ENCODE data around the gene NRP1.
A peak's percentile ranks its signal among the peaks of the same experiment; 100 is the strongest.

Gene NRP1

DNA sequence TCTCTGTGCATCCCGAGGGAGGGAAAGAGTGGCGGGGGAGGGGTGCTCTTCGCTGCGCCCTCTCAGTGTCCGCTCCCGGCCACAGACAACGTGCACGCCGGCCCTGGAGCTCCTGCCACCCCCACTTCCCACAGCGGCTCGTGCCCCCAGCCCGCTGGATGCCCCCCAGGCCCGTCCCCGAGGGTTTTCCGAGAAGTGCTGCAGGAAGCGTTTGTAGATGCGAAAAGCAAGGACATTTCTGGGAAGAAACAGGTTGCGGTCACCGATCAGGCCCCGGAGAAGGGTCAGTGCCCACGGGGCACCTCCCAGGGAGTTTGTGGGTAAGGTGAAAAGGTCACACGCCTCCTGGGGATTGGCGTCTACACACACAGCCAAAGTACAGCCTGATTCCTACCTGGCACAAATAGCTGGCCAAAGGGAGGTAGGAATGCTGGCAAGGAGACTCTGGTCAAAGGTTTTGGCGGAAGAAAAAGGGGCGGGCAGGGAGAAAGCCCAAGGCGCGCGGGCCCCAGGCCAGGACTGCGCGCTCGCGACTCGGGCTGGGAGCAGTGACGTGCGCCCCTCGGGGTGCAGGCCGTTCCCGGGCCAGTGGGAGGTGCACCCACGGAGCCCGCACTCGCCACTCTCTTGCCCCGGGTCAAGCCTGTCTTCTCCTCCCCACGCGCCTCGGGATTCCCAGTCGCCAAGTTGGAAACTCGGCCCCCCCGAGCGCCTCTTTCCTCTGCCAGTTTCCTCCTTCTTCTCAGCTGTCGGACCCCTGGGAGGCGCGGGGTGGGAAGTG lies 1.5 kb upstream of the NRP1 start:
- Histone ChIP-seq H3K36me3 (ENCODE audit: control insufficient read depth in 1 of 2, insufficient read depth in 2 of 2, low read length in 2 of 2) (no peaks in the 10 kb centered on the region), H3K18ac (ENCODE audit: low read length) (peak overlapping the region; percentile 96), H4K8ac (ENCODE audit: low read depth, low read length) (peak overlapping the region; percentile 70), H3K4ac (ENCODE audit: low read depth, low read length) (peak overlapping the region; percentile 35), H3K4me1 (ENCODE audit: control insufficient read depth in 1 of 2, insufficient read depth in 2 of 2, low read length in 2 of 2) (peaks cover 4 to 7% of the 10 kb centered on the region in 2 experiments), H3K4me2 (ENCODE audit: low read length) (peak overlapping the region; percentile 98), H3K4me3 (ENCODE audit: low read depth, low read length) (peak overlapping the region; percentile 81), H3K9ac (ENCODE audit: low read length) (peak overlapping the region; percentile 5), H2BK12ac (ENCODE audit: low read length) (peak overlapping the region; percentile 27), H2BK5ac (ENCODE audit: low read depth, low read length, poor library complexity) (peak overlapping the region; percentile 89), H4K91ac (ENCODE audit: low read depth, low read length) (peak overlapping the region; percentile 58), H2AFZ (ENCODE audit: insufficient read depth, low read length, poor library complexity) (peak overlapping the region; percentile 58), H3K79me1 (ENCODE audit: low read length) (peaks cover 29% of the 10 kb centered on the region), H3K9me3 (ENCODE audit: insufficient read depth, low read depth, low read length) (no peaks in the 10 kb centered on the region), H3K79me2 (ENCODE audit: control insufficient read depth, insufficient read depth, low read length, poor library complexity) (peaks cover 25% of the 10 kb centered on the region), H3K27me3 (ENCODE audit: insufficient read depth, low read length) (no peaks in the 10 kb centered on the region), H2BK120ac (ENCODE audit: insufficient read depth, low read length, poor library complexity) (peak overlapping the region; percentile 91), H3K14ac (ENCODE audit: low read length) (peak overlapping the region; percentile 47), H4K12ac (ENCODE audit: low read depth, low read length) (peak overlapping the region; percentile 10), H3K27ac (ENCODE audit: low read depth, low read length) (peak overlapping the region; percentile 84), H3K23ac (ENCODE audit: low read length) (no peak overlapping the region), H2AK5ac (ENCODE audit: low read length) (no peak overlapping the region)
- no CpG with 5 or more reads among the region's 52 CpGs for WGBS (ENCODE audit: extremely low coverage, insufficient coverage, insufficient read length)
- peak in 1 of 2 donors; percentile 44 for DNase-seq

DNA sequence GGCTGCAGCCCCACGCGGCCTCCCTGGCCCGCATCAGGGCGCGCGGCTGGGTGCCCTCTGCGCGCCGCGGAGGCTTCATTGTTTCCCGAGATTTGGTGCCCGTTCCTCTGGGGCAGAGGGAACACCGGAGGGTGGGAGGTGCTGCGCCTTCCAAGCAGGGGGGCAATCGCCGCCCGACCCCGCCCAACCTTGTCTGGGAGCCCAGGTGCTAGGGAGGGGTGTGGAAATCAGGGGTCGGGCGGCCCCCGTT lies 1.0 kb upstream of the NRP1 start:
- peak overlapping the region; percentile 91 for H2BK120ac ChIP-seq (ENCODE audit: insufficient read depth, low read length, poor library complexity)

DNA sequence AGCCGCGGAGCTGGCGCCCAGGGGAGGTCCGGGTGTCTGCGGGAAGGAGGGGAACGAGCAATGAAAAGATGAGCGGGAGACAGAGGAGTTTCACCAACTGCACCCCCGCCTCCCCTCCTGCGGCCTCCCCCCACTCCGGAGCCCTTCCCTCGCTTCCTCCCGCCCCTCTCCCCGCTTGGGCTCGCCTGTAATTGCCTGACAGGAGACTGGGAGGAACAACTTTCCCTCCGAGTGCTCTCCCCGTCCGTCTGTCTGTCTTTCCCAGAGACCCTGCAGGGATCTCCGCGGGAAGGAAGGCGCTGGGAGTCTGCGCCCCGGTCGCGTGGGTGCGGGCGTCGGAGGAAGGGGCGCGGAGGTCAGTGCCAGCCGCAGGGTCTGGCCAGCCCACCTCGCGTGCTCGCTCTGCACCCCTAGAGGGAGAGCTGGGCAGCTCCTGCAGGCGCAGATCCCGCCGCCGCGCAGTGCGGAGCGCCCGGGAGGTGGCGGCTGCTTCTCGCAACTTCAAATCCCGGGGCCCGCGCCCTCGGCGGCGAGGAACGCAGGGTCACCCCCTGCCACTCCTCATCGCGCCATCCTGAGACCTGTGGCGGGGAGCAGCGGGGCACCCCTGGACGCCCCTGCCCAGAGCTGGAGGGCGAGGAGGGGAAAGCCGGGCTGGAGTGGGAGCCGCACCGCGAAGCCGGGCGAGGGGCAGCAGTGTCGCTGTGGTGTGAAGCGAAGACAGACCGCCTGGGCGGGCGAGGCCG lies 511 bp upstream of the NRP1 start:
- Histone ChIP-seq H3K9me3 (ENCODE audit: insufficient read depth, low read depth, low read length) (no peaks in the 10 kb centered on the region), H3K18ac (ENCODE audit: low read length) (peak overlapping the region; percentile 96), H2BK120ac (ENCODE audit: insufficient read depth, low read length, poor library complexity) (peak overlapping the region; percentile 91), H4K8ac (ENCODE audit: low read depth, low read length) (peak overlapping the region; percentile 59), H2AK5ac (ENCODE audit: low read length) (no peak overlapping the region), H3K4ac (ENCODE audit: low read depth, low read length) (peak overlapping the region; percentile 35), H3K14ac (ENCODE audit: low read length) (peak overlapping the region; percentile 82), H2AFZ (ENCODE audit: insufficient read depth, low read length, poor library complexity) (peak overlapping the region; percentile 82), H3K4me3 (ENCODE audit: low read depth, low read length) (peak overlapping the region; percentile 81), H4K12ac (ENCODE audit: low read depth, low read length) (peak overlapping the region; percentile 10), H2BK5ac (ENCODE audit: low read depth, low read length, poor library complexity) (peak overlapping the region; percentile 89), H3K36me3 (ENCODE audit: control insufficient read depth in 1 of 2, insufficient read depth in 2 of 2, low read length in 2 of 2) (no peaks in the 10 kb centered on the region), H3K79me2 (ENCODE audit: control insufficient read depth, insufficient read depth, low read length, poor library complexity) (peaks cover 25% of the 10 kb centered on the region), H3K9ac (ENCODE audit: low read length) (peak overlapping the region; percentile 63), H4K91ac (ENCODE audit: low read depth, low read length) (peak overlapping the region; percentile 58), H3K79me1 (ENCODE audit: low read length) (peaks cover 29% of the 10 kb centered on the region), H2BK12ac (ENCODE audit: low read length) (peak overlapping the region; percentile 27), H3K23ac (ENCODE audit: low read length) (no peak overlapping the region), H3K4me2 (ENCODE audit: low read length) (peak overlapping the region; percentile 98), H3K27ac (ENCODE audit: low read depth, low read length) (peak overlapping the region; percentile 84), H3K27me3 (ENCODE audit: insufficient read depth, low read length) (no peaks in the 10 kb centered on the region), H3K4me1 (ENCODE audit: control insufficient read depth in 1 of 2, insufficient read depth in 2 of 2, low read length in 2 of 2) (peaks cover 4 to 9% of the 10 kb centered on the region in 2 experiments)
- peak; percentile 28 to 58 for DNase-seq
- WGBS (ENCODE audit: extremely low coverage, insufficient coverage, insufficient read length) = no CpG with 5 or more reads among the region's 68 CpGs

More for the DNA sequence above, 1.0 kb upstream of the NRP1 start:
- no CpG with 5 or more reads among the region's 21 CpGs for WGBS (ENCODE audit: extremely low coverage, insufficient coverage, insufficient read length)
- peak overlapping the region; percentile 96 for H3K18ac ChIP-seq (ENCODE audit: low read length)
- peaks cover 29% of the 10 kb centered on the region for H3K79me1 ChIP-seq (ENCODE audit: low read length)
- H3K79me2 ChIP-seq (ENCODE audit: control insufficient read depth, insufficient read depth, low read length, poor library complexity) = peaks cover 25% of the 10 kb centered on the region
- H4K12ac ChIP-seq (ENCODE audit: low read depth, low read length) = peak overlapping the region; percentile 10
- no peak overlapping the region for H2AK5ac ChIP-seq (ENCODE audit: low read length)
- H3K4me2 ChIP-seq (ENCODE audit: low read length) = peak overlapping the region; percentile 98
- H3K14ac ChIP-seq (ENCODE audit: low read length) = peak overlapping the region; percentile 82
- H3K9me3 ChIP-seq (ENCODE audit: insufficient read depth, low read depth, low read length) = no peaks in the 10 kb centered on the region
- peak overlapping the region; percentile 81 for H3K4me3 ChIP-seq (ENCODE audit: low read depth, low read length)
- no peaks in the 10 kb centered on the region for H3K27me3 ChIP-seq (ENCODE audit: insufficient read depth, low read length)
- peak overlapping the region; percentile 58 for H2AFZ ChIP-seq (ENCODE audit: insufficient read depth, low read length, poor library complexity)
- peak overlapping the region; percentile 60 for H3K9ac ChIP-seq (ENCODE audit: low read length)
- H3K27ac ChIP-seq (ENCODE audit: low read depth, low read length) = peak overlapping the region; percentile 84
- peak in 1 of 2 donors; percentile 42 for DNase-seq
- peak overlapping the region; percentile 59 for H4K8ac ChIP-seq (ENCODE audit: low read depth, low read length)
- no peaks in the 10 kb centered on the region for H3K36me3 ChIP-seq (ENCODE audit: control insufficient read depth in 1 of 2, insufficient read depth in 2 of 2, low read length in 2 of 2)
- H2BK5ac ChIP-seq (ENCODE audit: low read depth, low read length, poor library complexity) = peak overlapping the region; percentile 89
- peaks cover 4 to 9% of the 10 kb centered on the region in 2 experiments for H3K4me1 ChIP-seq (ENCODE audit: control insufficient read depth in 1 of 2, insufficient read depth in 2 of 2, low read length in 2 of 2)
- H4K91ac ChIP-seq (ENCODE audit: low read depth, low read length) = peak overlapping the region; percentile 58
- peak overlapping the region; percentile 27 for H2BK12ac ChIP-seq (ENCODE audit: low read length)
- H3K23ac ChIP-seq (ENCODE audit: low read length) = no peak overlapping the region
- peak overlapping the region; percentile 35 for H3K4ac ChIP-seq (ENCODE audit: low read depth, low read length)

- peak overlapping the region; percentile 76 for H2AK5ac ChIP-seq (ENCODE audit: low read length)
- H4K91ac ChIP-seq (ENCODE audit: low read depth, low read length) = peak overlapping the region; percentile 97
- peak overlapping the region; percentile 93 for H3K27ac ChIP-seq (ENCODE audit: low read depth, low read length)
- peak overlapping the region; percentile 99 for H3K18ac ChIP-seq (ENCODE audit: low read length)
- peak overlapping the region; percentile 95 for H3K4me3 ChIP-seq (ENCODE audit: low read depth, low read length)
- H3K79me2 ChIP-seq (ENCODE audit: control insufficient read depth, insufficient read depth, low read length, poor library complexity) = peaks cover 25% of the 10 kb centered on the region
- H2BK12ac ChIP-seq (ENCODE audit: low read length) = peak overlapping the region; percentile 99
- H3K27me3 ChIP-seq (ENCODE audit: insufficient read depth, low read length) = no peaks in the 10 kb centered on the region
- peak overlapping the region; percentile 95 for H2BK120ac ChIP-seq (ENCODE audit: insufficient read depth, low read length, poor library complexity)
- peak overlapping the region; percentile 76 for H3K9ac ChIP-seq (ENCODE audit: low read length)
- peaks cover 29% of the 10 kb centered on the region for H3K79me1 ChIP-seq (ENCODE audit: low read length)
- H4K12ac ChIP-seq (ENCODE audit: low read depth, low read length) = no peak overlapping the region
- peaks cover 4 to 9% of the 10 kb centered on the region in 2 experiments for H3K4me1 ChIP-seq (ENCODE audit: control insufficient read depth in 1 of 2, insufficient read depth in 2 of 2, low read length in 2 of 2)
- peak in 1 of 2 donors; percentile 26 for DNase-seq
- no peak overlapping the region for H3K23ac ChIP-seq (ENCODE audit: low read length)
- H3K36me3 ChIP-seq (ENCODE audit: control insufficient read depth in 1 of 2, insufficient read depth in 2 of 2, low read length in 2 of 2) = peaks cover 0 to 3% of the 10 kb centered on the region in 2 experiments
- H3K9me3 ChIP-seq (ENCODE audit: insufficient read depth, low read depth, low read length) = no peaks in the 10 kb centered on the region
- peak overlapping the region; percentile 95 for H3K4ac ChIP-seq (ENCODE audit: low read depth, low read length)
- peak overlapping the region; percentile 76 for H3K4me2 ChIP-seq (ENCODE audit: low read length)
- WGBS (ENCODE audit: extremely low coverage, insufficient coverage, insufficient read length) = no CpG with 5 or more reads among the region's 7 CpGs
- H2BK5ac ChIP-seq (ENCODE audit: low read depth, low read length, poor library complexity) = peak overlapping the region; percentile 97
- H2AFZ ChIP-seq (ENCODE audit: insufficient read depth, low read length, poor library complexity) = no peak overlapping the region
- peak overlapping the region; percentile 85 for H4K8ac ChIP-seq (ENCODE audit: low read depth, low read length)
- H3K14ac ChIP-seq (ENCODE audit: low read length) = peak overlapping the region; percentile 99
Measured at GRCh38 chr10:33333260-33334101, 986 bp downstream of the NRP1 start.
